HG03558 (cell line): ENCODE data around the gene MON1A.
A peak's percentile ranks its signal among the peaks of the same experiment; 100 is the strongest.
"Not testable (repeated sequence)": the region's sequence is repeated elsewhere in the genome, so short reads cannot be mapped to it uniquely, and the experiment has no call there.

ENCODE experiments used
- ATAC-seq: cut with Tn5 transposase; IDR thresholded peaks from one replicate; pipeline ENCODE4 v1.9.1; 2021; ENCODE audit warnings: moderate number of reproducible peaks; ENCODE audit not compliant: unreplicated experiment; ENCODE audit errors: extremely low read depth

Gene MON1A, protein sequence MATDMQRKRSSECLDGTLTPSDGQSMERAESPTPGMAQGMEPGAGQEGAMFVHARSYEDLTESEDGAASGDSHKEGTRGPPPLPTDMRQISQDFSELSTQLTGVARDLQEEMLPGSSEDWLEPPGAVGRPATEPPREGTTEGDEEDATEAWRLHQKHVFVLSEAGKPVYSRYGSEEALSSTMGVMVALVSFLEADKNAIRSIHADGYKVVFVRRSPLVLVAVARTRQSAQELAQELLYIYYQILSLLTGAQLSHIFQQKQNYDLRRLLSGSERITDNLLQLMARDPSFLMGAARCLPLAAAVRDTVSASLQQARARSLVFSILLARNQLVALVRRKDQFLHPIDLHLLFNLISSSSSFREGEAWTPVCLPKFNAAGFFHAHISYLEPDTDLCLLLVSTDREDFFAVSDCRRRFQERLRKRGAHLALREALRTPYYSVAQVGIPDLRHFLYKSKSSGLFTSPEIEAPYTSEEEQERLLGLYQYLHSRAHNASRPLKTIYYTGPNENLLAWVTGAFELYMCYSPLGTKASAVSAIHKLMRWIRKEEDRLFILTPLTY

GRCh38 chr3:49929291-49930167 is at the start of gene MON1A:
Gene MON1A (minus strand): TSS chr3:49929811. CDS start chr3:49913346, 16,465 bp downstream.
- peak; percentile 58 for ATAC-seq

- no peak for ATAC-seq
These were observed 47.3 kb upstream of the MON1A start for GRCh38 chr3:49976942-49977341.

DNA sequence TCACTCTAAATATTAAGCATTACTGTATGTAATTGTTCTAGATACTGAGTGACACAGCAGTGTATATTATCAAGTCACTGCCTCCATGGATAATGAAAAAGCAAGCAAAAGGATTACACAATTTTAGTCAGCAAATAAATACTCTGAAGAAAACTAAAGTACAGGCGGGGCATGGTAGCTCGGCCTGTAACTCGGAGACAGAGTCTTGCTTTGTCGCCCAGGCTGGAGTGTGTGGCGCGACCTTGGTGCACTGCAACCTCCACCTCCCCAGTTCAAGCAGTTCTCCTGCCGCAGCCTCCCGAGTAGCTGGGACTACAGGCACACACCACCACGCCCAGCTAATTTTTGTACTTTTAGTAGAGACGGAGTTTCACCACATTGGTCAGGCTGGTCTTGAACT is 43.0 kb upstream of the MON1A start:
- ATAC-seq: no peak

- no peak for ATAC-seq
These were observed 38.7 kb upstream of the MON1A start for GRCh38 chr3:49968346-49968745.

DNA sequence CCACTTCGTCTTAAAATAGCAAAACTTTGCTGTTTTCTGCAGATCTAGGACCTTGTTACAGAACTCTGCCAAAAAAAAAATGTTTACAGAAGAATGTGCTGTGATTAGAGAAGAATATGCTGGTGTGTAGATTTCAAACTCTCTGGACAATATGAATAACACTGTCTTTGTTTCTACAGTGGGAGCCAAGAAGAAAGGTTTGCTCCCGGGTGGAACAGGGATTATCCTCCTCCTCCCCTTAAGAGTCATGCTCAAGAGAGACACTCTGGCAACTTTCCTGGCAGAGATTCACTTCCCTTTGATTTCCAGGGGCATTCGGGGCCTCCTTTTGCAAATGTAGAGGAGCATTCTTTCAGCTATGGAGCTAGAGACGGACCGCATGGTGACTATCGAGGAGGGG is 37.7 kb upstream of the MON1A start:
- ATAC-seq: no peak

- ATAC-seq: no peak
These were observed 36.8 kb upstream of the MON1A start for GRCh38 chr3:49966233-49966942.

DNA sequence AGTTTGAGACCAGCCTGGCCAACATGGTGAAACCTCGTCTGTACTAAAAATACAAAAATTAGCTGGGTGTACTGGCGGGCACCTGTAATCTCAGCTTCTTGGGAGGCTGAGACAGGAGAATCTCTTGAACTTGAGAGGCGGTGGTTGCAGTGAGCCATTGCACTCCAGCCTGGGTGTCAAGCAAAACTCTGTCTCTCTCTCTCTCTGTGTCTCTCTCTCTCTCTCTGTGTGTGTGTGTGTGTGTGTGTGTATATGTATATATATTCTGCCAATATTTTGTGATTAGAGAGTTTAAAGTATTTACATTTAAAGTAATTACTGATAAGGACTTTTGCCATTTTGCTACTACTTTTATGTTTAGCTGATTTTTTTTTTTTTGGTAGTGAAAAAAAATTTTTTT is 26.0 kb upstream of the MON1A start:
- ATAC-seq: no peak

- no peak for ATAC-seq
These were observed 23.3 kb upstream of the MON1A start for GRCh38 chr3:49952924-49953323.

DNA sequence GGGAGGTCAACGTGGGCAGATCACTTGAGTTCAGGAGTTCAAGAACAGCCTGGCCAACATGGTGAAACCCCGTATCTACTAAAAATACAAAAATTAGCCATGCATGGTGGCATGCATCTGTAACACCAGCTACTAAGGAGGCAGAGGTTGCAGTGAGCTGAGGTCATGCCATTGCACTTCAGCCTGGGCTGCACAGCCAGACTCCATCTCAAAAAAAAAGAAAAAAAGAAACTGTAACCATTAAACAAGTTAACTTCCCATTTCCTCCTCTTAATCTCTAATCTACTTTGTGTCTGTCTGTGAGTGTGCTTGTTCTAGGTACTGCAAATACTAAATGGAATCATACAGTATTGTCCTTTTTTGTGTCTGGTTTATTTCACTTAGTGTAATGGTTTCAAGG is 13.0 kb upstream of the MON1A start:
- ATAC-seq: no peak

- ATAC-seq: no peak
These were observed 11.1 kb upstream of the MON1A start for GRCh38 chr3:49940667-49941249.

- ATAC-seq: peak; percentile 48
These were observed 10.5 kb upstream of the MON1A start, which contains the start of gene RBM6 for GRCh38 chr3:49939858-49940666. Gene RBM6 (plus strand): TSS chr3:49940150. CDS start chr3:49962642, 22,492 bp downstream.

DNA sequence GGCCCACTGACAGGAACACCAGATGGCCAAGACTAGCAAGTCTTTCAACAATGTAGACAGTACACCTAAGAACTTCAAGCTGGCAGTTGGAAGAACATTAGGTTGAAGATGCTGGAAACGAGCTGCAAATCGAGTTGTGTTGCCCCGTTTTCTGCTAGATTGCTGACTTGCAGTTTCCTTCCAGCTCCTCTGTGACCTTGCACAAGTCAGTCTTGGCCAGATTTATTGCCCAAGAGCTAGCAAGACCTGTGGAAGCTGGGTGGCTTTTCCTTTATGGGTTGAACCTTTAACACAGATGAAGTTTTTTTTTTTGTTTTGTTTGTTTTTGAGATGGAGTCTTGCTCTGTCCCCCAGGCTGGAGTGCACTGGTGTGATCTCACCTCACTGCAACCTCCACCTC is 7.5 kb upstream of the MON1A start:
- ATAC-seq: no peak

GRCh38 chr3:49932281-49932680 is 2.7 kb upstream of the MON1A start:
- not testable (repeated sequence) for ATAC-seq

- ATAC-seq: no peak
These were observed 1.3 kb upstream of the MON1A start for GRCh38 chr3:49930922-49931321.

- no peak for ATAC-seq
These were observed 618 bp upstream of the MON1A start for GRCh38 chr3:49930168-49930690.

DNA sequence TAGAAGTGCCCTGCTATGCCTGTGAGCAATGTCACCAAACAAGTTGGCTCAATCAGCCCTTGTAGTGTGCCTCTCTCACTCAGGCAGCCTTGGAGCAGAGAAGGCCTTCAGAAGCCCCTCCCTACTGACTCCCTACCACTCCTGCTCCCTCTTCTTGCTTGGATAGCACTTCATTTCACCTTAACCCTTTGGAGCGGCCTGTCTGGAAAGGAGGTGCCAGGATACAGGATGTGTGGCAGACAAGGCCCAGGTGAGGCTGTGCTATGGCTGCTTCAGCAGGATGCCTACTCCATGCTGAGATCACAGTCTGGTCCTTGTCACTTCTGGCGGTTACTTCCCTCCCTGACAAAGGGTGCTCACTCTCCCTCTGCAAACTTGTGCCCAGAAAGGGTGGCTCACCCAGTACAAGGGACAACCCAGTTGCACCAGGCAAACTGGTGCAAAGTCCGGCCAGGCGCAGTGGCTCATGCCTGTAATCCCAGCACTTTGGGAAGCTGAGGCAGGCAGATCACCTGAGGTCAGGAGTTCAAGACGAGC is 1.1 kb downstream of the MON1A start:
- no peak for ATAC-seq

GRCh38 chr3:49927798-49928197 is 1.8 kb downstream of the MON1A start:
- no peak for ATAC-seq

- no peak for ATAC-seq
These were observed 3.4 kb downstream of the MON1A start for GRCh38 chr3:49926117-49926728.
